GM11168 (cell line): ENCODE data around the gene BAAT.
"Not testable (repeated sequence)": the region's sequence is repeated elsewhere in the genome, so short reads cannot be mapped to it uniquely, and the experiment has no call there.

Experiments used
- in situ Hi-C: fragments of 300-500 bp; cut with MboI; formaldehyde crosslinking; loops from one replicate; pipeline ENCODE4 v1.12.0; 2022; ENCODE audit warnings: low sequenced_read_pairs; ENCODE audit not compliant: unreplicated experiment

The BAAT gene

DNA sequence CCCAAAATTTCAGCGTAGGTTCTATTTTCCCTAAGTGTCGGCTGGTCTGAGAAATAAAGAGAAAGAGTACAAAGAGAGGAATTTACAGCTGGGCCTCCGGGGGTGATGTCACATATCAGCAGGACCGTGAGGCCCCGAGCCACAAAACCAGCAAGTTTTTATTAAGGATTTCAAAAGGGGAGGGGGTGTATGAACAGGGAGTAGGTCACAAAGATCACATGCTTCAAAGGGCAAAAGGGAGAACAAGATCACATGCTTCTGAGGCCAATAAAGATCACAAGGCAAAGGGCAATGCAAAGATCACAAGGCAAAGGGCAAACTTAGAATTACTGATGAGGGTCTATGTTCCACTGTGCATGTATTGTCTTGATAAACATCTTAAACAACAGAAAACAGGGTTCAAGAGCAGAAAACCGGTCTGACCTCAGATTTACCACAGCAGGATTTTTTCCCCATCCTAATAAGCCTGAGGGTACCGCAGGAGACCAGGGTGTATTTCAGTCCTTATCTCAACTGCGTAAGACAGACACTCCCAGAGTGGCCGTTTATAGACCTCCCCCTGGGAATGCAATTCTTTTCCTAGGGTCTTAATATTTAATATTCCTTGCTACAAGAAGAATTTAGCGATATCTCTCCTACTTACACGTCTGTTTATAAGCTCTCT is at the start of gene BAAT:
Gene BAAT (minus strand): TSS at position 134 of the 664 bp plus-strand sequence. CDS start 13,602 bp downstream, outside the sequence.
- in situ Hi-C loops, result not testable (repeated sequence)

DNA sequence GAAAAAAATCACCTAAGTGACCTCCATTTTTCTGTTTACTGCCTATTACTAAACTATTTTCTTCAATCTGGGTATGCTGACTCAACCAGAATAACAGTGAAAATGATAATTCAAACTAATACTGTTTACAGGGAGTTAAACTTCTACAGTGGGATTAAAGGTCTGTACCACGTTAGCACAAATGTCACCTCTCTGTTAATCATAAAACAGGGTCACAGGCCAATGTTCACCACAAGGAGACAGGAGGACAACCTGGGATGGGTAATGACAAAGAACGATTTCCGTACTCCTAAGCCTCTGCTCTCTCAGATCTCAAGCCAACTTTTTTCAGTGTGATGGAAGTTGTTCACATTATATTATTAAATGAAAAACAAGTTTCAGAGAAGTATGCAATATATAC is 48.4 kb upstream of the BAAT start:
- in situ Hi-C loops, result no loop called here

DNA sequence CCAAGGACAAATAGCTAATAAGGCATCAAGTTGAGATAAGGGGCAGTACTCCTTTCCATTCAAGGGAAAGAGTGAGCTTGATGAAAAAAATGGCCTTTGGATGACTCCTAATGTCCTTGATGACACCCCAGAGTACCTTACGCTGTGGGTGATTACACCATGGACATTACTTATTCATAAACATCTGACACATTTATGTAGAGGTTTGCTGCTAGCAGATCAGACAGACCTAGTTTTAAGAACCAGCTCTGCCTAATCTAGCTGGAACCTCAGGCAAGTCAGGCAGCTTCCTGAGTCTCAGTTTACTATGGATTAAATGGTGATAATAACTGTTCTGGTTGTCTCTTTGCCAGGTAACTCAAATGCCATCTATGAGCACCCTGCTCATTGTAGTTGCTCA is 47.9 kb upstream of the BAAT start:
- in situ Hi-C loops, result no loop called here

DNA sequence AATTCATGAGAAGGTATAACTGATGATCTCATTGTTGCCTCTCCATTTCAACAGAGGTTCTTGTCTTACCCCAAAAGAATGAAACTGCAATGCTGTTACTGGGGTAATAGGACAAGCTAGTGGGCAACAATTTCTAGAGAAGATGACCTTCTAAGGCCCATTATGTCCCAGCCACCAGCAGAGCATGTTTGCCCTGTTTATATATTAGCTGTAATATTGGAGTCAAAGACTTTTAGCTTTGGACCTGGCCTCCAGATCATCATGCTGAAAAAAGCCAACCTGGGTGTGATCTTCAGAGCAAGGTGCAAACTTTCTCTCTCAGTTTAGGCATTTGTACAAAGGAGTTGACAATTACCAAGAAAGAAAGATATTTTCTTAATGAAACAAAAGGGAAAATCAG is 47.4 kb upstream of the BAAT start:
- in situ Hi-C loops, result no loop called here

DNA sequence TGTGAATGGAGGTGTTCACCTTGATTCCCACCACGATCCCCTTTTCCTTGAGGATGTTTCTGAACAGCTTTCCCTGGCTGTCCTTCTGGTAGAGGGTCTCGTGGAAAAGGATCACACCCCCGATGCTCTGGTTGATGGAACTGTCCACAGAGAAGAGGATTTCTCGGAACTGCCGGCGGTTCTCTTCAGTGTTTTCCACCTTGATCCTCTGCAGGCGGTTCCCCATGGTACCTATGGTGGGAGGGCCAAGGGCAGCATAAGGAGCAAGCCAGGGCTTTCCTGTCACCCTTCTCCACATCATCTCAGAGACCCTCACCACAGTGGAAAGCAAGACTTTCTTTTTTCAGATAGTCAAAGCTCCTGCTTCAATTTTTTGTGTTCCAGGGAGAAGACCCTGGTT is 44.9 kb upstream of the BAAT start:
- in situ Hi-C loops, result no loop called here

DNA sequence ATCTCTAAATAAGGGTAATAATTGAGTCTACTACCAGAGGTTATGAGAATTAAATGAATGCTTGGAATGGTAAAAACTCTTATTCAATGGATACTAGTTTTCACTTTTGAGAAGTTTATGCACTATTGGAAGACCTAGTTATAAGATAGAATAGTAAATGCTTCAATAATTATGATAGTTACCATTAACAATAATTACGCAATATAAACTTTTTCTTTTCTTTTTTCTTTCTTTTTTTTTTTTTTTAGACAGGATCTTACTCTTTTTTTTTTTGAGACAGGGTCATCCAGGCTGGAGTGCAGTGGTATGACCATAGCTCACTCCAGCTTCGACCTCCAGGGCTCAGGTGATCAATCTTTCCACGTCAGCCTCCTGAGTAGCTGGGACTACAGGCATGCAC is 44.1 kb upstream of the BAAT start:
- in situ Hi-C loops, result no loop called here

DNA sequence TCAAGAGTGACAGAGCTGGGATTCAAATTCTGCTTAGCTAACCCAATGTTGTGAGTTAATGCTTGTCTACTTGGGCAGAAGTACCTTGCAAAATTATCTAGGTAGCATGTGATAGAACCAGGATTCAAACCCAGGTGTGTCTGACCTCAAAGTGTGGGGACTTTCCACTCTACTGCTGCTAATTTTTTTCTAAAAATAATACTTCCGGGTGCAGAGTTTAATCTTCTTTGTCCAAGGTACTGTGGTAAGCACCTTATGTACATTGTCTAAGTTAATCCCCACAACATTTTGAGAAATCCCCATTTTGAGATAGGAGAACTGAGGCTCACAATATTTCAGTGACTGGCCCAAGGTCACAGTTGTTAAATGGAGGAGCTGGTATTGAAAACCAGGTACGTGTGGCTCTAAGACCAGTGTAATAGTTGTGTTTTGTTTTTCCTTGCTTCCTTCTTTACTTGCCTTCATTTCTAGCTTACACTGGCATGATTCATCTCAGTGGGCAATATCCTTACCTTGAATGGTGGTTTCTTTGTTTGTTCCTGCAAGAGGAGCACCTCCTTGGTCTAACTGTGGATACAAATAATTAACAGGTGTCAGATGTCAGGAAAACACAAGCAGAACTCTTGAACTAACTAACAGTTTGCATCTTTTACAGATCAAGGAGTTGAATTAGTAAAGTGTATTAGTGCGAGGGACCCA is 43.3 kb upstream of the BAAT start:
- in situ Hi-C loops, result no loop called here

DNA sequence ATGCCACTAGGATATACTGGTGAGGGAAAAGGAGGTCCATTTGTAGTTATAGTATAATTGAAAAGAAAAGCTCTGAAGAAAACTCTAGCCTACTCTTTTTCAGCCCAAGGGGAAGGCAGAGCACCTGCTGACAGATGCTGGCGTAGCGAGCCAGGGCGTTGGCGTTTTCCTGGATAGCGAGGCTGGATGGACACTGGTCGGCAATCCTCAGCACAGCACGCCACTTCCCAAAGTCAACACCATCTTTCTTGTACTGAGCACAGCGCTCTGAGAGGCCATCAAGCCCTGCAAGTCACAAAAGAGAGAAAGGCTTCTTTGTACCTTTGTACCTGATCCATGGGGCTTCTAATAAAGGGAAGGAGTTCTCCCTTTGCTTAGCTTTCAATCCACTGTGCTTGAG is 42.6 kb upstream of the BAAT start:
- in situ Hi-C loops, result no loop called here

DNA sequence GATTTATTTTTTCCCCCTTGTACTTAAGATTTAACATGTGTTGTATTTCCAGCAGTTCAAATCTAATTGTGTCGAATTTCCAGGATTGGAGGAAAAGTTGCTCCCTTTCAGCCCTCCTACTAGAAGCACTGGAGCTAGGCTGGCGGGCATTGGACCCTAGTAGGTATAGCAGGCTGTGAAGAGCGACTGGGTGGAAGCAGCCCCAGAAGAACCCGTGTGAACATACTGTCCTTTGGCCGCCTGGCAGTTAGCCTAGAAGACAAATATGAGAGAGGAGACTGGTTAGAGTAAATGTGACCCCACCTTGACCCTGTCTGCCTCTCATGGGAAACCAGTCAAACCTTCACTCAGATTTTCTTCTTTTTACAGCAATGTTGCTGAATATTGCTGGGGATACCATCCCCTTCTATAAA is 36.9 kb upstream of the BAAT start:
- in situ Hi-C loops, result no loop called here

DNA sequence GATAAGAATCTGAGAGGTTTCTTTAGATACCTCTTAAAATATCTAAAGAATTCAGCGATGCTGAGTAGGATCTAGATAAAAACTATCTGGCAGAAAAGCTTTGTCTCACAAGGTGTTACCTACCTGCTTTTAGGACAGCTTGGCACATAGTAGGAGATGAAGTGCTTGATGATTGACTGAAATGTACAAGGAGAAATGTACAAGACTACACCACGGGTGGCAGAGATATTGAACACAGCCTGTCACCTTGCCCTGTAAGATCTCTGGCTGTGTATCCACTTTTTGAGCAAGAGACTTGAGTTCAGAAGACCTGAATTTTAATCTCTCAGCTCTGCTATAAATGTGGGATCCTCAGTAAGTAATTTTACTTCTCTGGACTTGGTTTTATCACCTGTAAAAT is 35.1 kb upstream of the BAAT start:
- in situ Hi-C loops, result no loop called here

DNA sequence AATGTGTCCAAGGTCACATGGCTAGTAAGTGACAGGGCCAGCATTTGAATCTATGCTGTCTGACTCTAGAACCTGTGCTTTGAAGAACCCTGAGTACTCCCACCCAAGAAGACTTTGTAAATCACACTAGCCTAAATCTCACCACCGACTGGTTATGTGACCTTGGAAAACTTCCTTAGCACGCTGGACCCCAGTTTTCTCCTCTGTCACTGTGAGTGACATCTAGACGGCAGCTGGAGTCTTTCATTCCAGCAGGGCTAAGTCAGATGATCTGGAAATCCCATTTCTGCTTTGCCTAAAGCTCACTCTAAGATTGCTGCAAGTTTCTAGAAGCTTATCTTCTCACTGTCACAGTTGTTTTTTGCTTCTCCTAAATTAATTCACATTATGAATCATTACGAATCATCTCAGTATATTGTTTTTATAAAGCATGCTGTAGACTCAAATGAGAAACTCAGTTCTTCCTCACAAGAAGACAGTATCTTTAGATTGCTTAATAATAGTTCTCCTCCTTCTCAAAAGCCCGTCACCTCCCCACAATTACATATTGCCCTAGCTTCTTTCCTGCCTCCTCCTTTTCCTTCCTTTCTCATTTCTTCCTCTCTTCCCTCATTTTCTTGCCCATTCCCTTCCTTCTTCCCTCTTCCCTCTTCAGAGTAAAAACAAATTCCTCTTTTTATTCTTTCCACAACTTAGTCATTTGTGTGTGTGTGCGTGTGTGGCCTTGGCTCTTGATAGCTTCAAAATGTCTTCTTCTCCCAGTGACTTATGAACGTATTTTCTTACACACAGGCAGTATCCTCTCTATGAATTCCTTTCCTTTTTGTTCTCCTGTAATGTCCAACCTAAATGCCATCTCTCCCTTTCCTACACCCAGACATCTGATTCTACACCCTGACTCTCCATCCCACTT is 34.0 kb upstream of the BAAT start:
- in situ Hi-C loops, result no loop called here

DNA sequence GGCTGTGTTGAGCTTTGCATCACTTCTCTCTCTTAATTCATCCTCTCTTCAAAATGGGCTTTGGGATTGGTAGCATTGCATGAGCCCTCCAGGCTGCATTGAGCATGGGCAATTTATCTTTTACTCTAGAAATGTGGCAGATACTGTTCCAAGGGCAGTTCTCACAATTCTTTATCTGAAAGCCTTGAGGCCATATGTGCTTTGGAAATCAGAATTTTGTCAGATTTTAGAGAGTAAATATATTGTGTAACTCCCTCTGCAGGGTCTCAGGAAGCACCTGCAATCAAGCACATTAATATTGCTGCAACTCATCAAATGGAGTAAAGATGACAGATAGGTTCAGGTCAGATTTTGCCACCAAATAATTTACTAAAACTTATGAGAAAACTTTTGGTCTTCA is 33.2 kb upstream of the BAAT start:
- in situ Hi-C loops, result no loop called here

DNA sequence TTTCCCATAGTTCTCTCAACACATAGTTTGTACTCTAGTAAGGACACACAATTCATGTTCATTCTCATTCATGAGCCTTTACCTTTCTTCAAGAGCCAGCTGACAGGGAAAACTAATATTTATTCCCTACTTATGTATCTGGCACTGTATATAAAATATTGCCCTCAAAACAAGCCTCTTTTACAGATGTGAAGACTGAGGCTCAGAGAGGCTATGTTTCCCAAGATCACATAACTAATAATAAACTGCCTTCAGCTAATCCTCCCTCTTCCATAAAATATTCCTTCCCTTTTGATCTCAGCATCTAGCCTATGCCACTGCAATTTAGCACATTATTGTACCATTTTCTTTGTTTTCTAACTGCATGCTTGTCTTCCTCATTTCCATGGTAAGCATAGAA is 32.6 kb upstream of the BAAT start:
- in situ Hi-C loops, result no loop called here

DNA sequence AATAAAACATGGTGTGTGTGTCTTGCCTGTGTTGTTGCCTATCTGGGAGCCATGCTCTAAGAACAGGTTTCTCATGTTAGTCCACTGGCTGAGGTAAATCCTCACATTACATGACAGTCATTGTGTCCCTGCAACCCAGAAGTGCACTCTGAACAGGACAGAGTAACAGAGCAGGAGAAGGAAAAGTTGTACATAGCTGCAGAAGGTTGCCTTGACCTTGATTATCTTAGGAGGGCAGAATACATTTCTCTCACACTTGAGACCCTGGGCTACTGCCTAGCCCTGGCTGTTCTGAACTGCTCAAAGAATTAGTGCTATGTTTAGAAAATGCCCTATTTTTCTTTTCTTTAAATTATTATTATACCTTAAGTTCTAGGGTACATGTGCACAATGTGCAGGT is 30.8 kb upstream of the BAAT start:
- in situ Hi-C loops, result no loop called here

DNA sequence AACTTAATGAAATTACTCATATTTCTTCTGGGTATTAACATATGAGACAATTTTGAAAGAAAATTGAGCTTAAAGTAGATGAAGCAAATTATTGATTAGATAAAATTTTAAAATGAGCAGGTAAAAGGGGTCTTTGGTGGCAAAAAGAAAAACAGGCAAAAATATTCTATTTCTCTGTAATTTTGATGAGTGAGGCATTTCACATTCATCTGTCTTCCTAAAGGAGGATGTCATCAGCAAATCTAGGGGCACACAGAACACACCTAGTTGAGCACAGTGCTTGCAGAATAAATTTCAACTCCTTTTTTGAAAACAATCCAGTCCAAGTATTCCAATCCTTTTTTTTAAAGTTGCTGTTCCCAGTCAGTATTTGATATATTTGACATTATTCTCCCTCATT is 30.0 kb upstream of the BAAT start:
- in situ Hi-C loops, result no loop called here

DNA sequence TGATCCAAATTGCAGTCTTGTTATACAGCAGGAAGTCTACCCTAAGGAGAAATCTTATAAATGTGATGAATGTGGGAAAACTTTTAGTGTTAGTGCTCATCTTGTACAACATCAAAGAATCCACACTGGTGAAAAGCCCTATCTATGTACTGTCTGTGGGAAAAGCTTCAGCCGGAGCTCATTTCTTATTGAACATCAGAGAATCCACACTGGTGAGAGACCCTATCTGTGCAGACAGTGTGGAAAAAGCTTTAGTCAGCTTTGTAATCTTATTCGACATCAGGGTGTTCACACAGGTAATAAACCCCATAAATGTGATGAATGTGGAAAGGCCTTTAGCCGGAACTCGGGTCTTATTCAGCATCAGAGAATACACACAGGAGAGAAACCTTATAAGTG is 24.3 kb upstream of the BAAT start:
- in situ Hi-C loops, result no loop called here

DNA sequence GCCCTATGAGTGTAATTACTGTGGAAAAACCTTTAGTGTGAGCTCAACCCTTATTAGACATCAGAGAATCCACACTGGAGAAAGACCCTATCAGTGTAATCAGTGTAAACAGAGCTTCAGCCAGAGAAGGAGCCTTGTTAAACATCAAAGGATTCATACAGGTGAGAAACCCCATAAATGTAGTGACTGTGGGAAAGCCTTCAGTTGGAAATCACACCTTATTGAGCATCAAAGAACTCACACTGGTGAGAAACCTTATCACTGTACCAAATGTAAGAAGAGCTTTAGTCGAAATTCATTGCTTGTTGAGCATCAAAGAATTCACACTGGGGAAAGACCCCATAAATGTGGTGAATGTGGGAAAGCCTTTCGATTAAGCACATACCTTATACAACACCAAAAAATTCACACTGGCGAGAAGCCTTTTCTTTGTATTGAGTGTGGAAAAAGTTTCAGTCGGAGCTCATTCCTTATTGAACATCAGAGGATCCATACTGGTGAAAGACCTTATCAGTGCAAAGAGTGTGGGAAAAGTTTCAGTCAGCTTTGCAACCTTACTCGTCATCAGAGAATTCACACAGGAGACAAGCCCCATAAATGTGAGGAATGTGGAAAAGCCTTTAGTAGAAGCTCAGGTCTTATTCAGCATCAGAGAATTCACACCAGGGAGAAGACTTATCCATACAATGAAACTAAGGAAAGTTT is 23.7 kb upstream of the BAAT start:
- in situ Hi-C loops, result no loop called here

DNA sequence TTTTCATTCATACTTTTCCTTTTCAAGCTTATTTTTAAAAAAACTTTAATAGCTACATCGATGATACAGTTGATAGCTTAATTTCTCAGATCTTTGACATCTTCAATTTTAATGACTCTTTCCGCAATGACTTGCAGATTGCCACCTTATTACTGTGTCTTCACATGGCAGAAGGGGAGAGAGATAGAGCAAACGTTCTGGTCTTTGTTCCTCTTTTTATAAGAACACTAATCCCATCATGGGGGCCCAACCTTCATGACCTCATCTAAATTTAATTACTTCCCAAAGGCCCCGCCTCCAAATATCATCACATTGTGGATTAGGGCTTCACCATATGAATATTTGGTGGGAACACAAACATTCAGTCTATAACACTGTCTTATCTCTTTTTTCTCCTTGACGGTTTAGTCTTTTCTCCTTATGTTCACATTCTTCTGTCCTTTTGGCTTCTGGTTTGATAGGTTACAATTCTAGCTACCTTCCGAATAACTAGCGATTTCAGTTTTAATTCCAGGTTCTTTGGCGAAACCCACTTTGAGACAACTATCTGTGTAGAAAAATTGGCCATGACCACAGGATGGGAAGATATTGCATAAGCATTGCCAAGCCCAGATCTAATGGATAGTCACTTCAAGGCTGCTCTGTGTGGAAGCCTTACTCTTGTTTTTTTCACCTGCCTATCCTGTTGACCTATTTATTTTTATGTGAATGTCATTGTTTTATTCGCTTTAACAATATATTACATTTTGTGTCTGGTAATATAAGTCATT is 18.9 kb upstream of the BAAT start:
- in situ Hi-C loops, result no loop called here

DNA sequence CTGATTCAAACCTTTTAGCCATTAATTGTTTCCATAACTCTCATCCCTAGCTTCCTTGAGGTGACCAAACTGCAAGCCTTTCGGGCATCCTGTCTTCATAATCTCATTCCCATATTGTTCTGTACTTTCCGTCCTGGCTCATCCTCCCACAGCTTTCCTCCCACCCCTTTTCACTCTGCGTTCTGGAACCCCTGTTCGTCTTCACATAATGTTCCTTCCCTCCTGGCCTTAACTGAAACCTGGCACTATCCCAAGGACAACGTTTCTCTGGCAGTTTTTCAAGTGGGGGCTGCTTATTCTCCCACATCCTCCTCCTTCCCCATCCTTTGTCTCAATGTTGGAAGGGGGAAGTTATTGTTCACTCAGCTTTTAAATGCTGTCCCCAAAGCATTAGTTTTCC is 15.3 kb upstream of the BAAT start:
- in situ Hi-C loops, result no loop called here

DNA sequence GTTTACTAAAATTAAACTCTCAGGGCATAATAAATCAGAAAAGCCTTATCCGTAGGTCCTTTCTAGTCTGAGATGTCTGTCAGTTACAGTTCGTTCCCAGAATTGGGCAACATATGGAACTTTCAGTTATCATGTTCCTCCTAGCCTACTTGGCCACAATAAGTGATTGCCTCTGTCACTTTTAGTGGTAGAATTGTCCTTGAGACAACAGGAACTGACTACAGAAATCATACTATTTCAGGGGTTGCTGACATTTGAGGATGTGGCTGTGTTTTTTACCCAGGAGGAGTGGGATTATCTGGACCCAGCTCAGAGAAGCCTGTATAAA is 14.8 kb upstream of the BAAT start:
- in situ Hi-C loops, result no loop called here
